ENCODE measurements around the gene SNN.

SNN gene

DNA sequence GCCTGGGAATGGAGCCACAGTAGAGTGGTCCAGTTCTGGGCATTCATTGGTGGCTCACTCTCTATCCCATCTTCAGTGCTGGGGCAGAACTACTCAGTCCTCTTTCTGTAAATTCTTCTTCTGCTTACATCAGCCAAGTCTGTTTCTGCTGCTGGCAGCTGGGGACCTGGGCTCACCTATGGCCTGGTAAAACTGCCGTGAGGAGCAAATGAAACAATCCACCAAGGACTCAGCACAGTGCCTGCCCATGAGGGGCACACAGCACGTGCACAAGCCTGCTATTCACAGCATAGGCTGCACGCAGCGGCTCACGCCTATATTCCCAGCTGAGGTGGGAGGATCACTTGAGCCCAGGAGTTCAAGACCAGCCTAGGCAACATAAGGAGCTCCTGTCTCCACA, 30.9 kb upstream of the SNN start:
- Histone ChIP-seq H3K9me3 (ENCODE audit: severe bottlenecking) (no peaks in the 10 kb centered on the region), H3K36me3 (no peaks in the 10 kb centered on the region), H3K27ac (no peak overlapping the region), H3K27me3 (ENCODE audit: insufficient read depth, low read depth, severe bottlenecking) (no peaks in the 10 kb centered on the region), H3K4me3 (ENCODE audit: low read depth, low read length) (no peak overlapping the region)
- TF ChIP-seq, protein P1, sequence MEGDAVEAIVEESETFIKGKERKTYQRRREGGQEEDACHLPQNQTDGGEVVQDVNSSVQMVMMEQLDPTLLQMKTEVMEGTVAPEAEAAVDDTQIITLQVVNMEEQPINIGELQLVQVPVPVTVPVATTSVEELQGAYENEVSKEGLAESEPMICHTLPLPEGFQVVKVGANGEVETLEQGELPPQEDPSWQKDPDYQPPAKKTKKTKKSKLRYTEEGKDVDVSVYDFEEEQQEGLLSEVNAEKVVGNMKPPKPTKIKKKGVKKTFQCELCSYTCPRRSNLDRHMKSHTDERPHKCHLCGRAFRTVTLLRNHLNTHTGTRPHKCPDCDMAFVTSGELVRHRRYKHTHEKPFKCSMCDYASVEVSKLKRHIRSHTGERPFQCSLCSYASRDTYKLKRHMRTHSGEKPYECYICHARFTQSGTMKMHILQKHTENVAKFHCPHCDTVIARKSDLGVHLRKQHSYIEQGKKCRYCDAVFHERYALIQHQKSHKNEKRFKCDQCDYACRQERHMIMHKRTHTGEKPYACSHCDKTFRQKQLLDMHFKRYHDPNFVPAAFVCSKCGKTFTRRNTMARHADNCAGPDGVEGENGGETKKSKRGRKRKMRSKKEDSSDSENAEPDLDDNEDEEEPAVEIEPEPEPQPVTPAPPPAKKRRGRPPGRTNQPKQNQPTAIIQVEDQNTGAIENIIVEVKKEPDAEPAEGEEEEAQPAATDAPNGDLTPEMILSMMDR (IDR thresholded peaks at IDR 0.05; ENCODE audit: low read depth, low read length): no peak
- DNase-seq: no peak

DNA sequence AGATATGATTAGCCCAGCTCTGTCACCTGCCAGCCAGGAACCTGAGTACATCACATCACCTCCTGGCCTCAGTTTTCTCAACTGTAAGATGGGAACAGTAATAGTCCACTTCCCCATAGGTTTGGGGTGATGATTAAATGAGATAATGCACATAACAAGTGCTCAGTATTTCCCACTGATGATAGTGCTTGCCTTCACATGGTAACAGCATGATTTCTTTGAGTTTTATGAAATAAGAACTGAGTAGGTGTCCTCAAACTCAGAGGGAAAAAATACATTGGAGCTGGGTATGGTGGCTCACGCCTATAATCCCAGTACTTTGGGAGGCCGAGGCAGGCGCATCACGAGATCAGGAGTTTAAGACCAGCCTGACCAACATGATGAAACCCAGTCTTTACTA, 30.1 kb upstream of the SNN start:
- TF ChIP-seq, protein P1 (IDR thresholded peaks at IDR 0.05; ENCODE audit: low read depth, low read length): no peak
- no peaks in the 10 kb centered on the region for H3K27me3 ChIP-seq (ENCODE audit: insufficient read depth, low read depth, severe bottlenecking)
- no peak overlapping the region for H3K4me3 ChIP-seq (ENCODE audit: low read depth, low read length)
- H3K36me3 ChIP-seq: no peaks in the 10 kb centered on the region
- no peaks in the 10 kb centered on the region for H3K9me3 ChIP-seq (ENCODE audit: severe bottlenecking)
- no peak for DNase-seq
- H3K27ac ChIP-seq: no peak overlapping the region

DNA sequence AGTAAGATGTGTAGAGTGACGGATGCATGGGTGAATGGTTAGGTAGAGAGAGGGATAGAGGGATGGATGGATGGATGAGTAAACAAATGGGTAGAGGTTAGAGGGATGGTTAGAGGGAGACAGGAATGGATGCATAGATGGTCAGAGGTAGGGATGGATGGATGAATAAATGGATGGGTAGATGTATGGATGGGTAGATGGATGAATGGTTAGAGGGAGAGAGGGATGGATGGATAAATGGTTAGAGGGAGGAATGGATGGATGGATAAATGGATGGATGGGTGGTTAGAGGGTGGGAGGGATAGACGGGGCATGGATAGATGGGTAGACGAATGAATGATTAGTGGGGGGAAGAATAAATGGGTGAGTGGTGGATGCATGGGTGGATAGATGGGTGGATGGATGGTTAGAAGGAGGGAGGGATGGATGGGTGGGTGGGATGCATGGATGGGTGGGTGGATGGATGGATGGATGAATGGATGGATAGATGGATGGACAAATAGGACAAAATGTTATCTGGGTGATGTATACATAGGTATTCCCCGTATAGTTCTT, 29.2 kb upstream of the SNN start:
- DNase-seq: no peak
- no peaks in the 10 kb centered on the region for H3K27me3 ChIP-seq (ENCODE audit: insufficient read depth, low read depth, severe bottlenecking)

DNA sequence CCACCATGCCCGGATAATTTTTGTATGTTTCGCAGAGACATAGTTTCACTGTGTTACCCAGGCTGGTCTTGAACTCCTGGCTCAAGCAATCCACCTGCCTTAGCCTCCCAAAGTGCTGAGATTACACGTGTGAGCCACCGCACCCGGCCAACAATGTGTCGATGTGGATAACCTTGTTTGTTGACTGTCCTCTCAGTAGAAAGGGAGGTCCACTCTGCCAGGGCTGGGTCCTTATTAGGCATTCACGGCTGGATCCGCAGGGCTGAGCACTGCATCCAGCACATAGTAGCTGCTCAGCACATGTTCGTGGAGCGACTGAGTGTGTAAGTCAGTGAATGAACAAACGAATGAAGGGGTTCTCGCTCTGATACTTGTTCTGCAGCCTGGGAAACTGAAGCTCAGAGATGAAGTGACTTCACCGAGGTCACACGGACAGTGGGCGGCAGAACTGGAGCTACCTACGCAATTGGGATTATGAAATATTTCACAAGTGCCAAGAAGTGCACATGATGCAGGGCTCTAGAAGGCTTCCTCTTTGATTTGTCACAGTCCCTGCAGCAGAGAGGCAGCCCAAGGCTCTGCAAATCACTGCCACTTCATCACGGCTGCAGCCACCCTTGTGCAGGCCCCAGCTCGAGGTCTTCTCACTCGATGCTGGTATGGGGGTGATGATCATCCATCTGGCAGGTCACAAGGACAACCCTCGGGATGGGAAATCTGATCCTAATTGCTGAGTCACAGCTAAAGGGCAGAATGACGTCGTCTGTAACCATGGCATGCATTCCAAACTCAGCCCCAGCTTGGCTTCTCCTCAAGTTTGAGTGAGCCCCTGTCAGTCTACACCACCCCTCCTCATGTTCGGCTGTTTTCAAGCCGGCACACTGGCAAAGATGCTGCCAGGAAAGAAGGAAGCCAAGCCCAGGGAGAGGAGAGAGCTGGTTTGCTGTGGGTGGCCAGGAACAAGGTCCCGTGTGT, 28.0 kb upstream of the SNN start:
- H3K9me3 ChIP-seq (ENCODE audit: severe bottlenecking): no peaks in the 10 kb centered on the region
- H3K27me3 ChIP-seq (ENCODE audit: insufficient read depth, low read depth, severe bottlenecking): no peaks in the 10 kb centered on the region
- no peaks in the 10 kb centered on the region for H3K36me3 ChIP-seq
- TF ChIP-seq, protein P1 (IDR thresholded peaks at IDR 0.05; ENCODE audit: low read depth, low read length): no peak
- H3K27ac ChIP-seq: no peak overlapping the region
- H3K4me3 ChIP-seq (ENCODE audit: low read depth, low read length): no peak overlapping the region
- peak; percentile 32 for DNase-seq

More for the DNA sequence above, 29.2 kb upstream of the SNN start:
- Histone ChIP-seq H3K36me3 (no peaks in the 10 kb centered on the region), H3K27ac (no peak overlapping the region), H3K4me3 (ENCODE audit: low read depth, low read length) (no peak overlapping the region), H3K9me3 (ENCODE audit: severe bottlenecking) (no peaks in the 10 kb centered on the region)
- TF ChIP-seq, protein P1 (IDR thresholded peaks at IDR 0.05; ENCODE audit: low read depth, low read length): no peak

DNA sequence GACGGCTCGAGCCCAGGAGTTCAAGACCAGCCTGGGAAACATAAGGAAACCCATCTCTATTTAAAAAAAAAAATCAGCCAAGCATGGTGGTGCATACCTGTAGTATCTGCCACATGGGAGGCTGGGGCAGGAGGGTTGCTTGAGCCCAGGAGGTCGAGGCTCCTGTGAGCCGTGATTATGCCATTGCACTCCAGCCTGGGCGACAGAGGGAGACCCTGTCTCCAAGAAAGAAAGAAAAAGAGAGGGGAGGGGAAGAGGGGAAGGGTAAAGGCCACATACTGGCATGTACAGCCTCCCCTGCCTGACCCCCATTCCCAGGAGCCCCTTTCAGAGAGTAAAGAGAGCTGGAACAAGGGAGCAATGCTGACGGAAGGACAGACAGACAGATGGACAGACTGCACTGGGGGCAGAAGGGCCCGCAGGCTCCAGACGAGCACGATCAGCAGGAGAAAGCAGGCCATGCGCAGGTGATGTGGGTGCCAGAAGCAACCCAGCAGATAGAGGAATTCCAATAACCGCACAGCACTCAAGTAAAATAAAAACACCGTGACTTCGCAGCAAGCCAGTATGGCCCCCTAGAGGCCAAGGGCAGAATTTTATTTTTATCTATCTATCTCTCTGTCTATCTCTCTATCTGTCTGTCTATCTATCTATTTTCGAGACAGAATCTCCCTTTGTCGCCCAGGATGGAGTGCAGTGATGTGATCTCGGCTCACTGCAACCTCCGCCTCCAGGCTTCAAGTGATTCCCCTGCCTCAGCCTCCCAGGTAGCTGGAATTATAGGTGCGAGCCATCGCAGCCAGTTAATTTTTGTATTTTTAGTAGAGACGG, 27.1 kb upstream of the SNN start:
- DNase-seq: no peak
- no peaks in the 10 kb centered on the region for H3K27me3 ChIP-seq (ENCODE audit: insufficient read depth, low read depth, severe bottlenecking)
- H3K27ac ChIP-seq: no peak overlapping the region
- H3K9me3 ChIP-seq (ENCODE audit: severe bottlenecking): no peaks in the 10 kb centered on the region
- TF ChIP-seq, protein P1 (IDR thresholded peaks at IDR 0.05; ENCODE audit: low read depth, low read length): peak; percentile 64
- no peaks in the 10 kb centered on the region for H3K36me3 ChIP-seq
- no peak overlapping the region for H3K4me3 ChIP-seq (ENCODE audit: low read depth, low read length)
